EH (cell line): ENCODE measurements around the gene PDLIM7.

Source experiments
- DNase-seq: peaks from one replicate; pipeline ENCODE4 v3.0.0-alpha.2; 2015; ENCODE audit warnings: low read depth

The PDLIM7 gene

DNA sequence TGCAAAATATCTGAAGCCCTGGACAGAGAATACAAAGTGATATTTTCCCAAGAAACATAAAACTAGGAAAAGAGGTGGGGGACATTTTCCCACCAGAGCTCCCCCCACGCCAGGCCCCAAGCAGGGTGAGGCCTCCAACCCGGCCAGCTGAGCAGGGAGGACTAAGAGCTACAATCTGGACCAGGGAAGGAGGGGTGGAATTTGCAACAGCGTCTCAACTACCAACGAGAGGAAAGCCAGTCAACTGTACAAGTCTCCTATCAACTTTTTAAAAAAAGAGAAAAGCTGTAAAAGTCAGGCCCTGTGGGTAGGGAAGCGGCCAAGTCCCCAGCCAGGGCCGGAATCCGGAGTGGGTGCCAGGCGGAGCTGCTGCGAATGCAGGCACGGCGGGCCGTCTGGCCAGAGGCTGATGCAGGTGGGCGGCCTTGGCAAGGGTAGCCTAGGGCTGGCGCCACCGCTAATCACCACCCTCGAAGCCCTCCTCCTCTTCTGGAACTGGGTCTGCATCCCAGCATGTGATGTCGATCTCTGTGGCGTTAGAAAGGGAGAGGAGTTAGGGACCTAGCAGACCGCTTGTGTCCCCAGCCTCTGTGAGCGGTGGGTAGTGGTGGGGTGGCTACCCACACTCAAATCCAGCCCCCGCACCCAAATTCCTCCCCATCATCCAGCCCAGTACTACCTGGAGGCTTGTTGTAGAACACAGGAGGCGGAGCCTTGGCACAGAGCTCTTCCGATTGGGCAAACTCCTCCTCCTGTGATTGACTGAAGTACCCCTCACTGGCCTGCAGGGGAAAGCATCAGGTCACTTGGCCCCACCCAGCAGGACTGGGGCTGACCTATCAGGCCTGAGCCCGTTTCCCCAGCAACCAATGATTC is 40.2 kb downstream of the PDLIM7 start:
- DNase-seq: peak; percentile 98

DNA sequence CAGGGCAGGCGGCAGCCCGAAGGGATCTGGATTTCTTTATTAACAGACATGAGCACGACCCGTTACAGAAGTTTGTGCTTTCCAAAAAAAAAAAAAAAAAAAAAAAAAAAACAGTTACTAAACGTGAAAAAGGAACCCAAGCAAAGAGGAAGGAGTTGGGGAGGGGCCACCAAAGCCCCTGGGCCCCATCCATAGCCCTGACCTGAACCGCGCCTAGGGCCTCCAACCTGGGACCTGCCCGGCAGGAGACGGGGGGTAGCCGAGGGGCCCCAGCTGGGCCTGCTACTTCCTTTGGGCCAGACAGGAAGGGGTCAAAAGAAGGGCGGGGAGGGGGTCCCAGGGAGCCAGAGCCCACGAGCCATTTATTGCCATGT is 40.8 kb downstream of the PDLIM7 start:
- no peak for DNase-seq

DNA sequence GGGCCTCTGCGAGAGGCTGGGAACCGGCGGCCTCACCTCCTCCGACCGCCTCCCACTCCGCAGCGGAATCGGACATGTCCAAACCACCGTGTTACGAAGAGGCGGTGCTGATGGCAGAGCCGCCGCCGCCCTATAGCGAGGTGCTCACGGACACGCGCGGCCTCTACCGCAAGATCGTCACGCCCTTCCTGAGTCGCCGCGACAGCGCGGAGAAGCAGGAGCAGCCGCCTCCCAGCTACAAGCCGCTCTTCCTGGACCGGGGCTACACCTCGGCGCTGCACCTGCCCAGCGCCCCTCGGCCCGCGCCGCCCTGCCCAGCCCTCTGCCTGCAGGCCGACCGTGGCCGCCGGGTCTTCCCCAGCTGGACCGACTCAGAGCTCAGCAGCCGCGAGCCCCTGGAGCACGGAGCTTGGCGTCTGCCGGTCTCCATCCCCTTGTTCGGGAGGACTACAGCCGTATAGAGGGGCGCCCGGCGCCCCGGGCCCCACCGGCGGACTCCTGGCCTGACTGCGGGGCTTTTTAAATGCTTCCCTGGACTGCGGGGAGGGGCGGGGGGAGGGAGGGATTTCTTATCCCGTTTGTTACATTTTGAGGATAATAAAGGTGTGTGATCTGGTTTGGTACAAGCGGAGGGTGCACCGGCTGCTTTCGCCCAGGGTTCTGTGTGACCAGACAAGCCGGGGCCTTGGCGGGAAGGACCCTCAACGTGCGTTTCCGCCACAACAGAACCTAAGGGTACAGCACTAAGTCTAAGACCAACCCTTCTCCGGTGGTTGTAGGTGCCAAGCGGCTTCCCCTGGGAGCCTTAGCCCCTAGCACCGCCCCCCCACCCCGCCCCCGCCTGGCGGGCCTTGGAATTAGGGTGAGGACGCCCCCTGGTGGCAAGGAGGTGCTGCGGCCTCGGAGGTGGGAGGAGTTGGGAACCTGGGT is 41.5 kb downstream of the PDLIM7 start:
- peak; percentile 85 for DNase-seq

DNA sequence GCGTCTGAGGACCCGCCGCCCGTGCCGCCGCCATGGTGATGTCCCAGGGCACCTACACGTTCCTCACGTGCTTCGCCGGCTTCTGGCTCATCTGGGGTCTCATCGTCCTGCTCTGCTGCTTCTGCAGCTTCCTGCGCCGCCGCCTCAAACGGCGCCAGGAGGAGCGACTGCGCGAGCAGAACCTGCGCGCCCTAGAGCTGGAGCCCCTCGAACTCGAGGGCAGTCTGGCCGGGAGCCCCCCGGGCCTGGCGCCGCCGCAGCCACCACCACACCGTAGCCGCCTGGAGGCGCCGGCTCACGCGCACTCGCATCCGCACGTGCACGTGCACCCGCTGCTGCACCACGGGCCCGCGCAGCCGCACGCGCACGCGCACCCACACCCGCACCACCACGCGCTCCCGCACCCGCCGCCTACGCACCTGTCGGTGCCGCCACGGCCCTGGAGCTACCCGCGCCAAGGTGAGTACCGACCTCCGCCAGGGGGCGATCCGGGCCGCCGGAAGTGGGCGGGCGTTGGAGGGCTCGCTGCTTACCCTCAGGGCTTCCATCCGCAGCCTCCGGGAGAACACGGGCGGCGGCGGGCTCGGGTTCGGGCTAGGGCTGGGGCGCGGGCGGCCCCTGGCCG is 42.3 kb downstream of the PDLIM7 start:
- peak; percentile 68 for DNase-seq

DNA sequence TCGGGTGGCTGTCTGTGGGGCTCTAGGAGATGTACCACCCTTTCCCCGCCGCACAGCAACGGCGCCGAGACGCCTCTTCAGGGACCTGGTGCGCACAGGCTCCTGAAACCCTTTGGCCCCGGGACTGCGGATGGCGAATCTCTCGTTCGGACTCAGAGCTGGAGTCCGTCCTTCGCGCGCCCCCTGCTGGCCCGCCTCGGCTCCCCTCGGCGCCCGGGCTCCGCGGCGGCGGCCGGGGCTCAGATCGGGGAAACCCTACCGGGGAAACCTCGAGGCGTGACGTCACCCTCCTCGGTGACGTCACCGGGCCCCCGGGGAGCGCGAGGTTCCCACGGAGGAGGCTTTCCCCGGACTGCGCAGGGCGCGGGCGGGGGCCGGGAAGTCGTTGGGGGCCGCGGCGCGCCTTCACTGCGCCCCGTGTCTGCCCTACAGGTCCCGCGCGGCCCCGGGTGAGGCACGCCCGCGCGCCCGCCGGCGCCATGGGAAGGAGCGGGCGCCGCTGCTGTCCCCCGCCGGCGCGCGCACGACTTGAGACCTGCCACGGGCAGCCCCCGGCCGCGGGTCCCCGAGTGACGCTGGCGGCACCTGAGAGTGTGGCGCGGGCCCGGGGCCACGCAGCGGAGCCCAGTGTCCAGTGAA is 42.9 kb downstream of the PDLIM7 start:
- peak; percentile 88 for DNase-seq

DNA sequence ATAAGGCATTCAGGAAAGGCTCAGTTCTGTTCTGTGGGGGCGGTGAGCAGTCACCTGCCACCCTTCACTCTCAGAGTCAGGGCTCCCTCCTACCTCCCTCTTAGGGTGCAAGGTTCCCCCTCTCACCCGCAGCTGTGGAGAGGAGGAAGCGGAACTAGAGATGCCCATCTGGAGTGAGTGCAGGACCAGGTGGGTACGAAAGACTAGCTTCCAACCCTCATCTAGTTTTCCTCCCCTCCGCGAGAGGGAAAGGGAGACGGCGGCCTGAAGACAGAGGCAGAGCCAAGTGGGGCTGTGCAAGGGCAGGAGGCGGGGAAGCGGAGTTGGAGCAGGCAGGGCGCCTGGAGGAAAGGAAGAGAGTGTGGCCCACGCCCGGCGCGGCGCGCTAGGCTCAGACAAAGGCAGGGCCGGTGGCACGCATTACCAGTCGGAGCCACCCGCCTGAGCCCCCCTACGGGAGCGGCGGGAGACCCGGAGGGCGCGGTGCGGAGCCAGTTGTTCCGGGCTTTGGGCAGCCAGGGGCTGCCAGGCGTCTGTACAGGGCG is 43.5 kb downstream of the PDLIM7 start:
- peak; percentile 34 for DNase-seq

DNA sequence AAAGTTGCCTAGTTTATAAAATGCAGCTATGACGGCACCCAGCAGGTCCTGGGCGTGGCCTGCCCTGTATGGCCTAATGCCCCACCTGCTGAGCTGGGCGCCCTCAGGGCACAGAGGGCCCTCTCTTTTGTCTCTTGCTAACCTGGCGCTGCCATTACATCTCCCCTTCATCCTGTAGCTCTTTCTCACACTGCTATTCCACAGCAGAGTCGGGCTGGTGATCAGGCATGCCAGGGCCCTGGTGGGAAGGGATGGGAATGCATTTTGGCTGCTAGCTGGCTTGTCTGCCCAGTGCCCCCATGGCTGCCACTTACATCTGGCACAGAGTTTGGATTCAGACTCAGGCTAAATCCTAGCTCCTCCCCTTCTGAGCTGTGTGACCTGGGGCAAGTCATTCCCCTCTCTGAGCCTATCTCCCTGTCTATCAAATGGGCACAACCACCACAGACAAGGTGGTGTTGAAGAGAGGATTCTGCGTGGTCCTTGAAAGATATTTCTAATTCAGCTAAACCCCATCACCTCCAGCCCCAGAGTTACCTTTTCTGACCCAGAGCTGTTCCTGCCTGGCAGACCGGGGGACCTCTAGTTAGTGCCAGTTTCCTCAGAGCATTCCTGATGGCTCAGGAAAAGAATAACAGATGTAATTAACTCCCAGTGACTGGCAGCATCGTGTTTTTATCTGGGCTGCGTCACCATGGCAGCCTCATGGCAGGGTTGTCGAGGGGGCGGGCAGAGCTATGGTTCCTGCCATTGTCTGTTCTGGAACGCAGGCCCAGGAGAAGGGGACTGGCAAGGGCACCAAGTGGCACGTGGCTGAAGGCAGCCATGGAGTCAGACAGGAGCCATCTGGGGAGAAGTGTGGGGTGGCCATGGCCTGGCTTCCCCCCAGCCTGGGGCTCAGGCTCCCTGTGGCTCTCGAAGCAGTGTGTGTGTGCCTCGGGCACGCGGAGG is 44.4 kb downstream of the PDLIM7 start:
- no peak for DNase-seq

DNA sequence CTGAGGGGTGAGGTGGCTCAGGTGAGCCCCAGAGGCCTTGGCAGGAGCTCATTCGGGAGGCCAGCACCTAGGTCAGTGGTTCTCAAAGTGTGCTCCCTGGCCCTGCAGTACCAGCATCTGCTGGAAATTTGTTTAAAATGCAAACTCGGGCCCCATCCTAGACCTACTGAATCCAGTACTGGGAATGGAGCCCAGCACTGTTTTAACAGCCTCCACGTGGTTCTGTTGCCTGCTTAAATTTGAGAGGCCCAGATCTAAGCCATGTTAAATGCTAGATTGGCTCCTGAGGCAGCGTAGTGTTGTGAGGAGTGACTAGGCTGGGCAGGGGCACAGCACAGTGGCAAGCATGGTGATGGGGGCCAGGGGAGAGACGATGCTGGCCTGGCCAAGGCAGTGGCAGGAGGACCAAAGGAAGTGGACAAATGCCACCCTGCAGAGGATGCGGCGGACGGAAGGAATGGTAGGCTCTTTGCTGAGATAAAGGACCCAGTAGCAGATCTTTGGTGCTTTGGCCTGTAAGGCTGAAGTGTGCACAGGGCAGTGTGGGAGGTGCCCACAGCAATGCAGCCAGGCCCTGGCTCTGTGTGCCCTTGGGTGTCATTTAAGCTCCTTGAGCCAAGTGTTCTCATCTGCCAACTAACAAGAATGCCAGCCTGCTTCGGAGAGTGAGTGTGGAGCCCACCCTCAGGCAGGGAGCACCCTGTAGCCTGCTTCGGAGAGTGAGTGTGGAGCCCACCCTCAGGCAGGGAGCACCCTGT is 46.6 kb downstream of the PDLIM7 start:
- DNase-seq: no peak

DNA sequence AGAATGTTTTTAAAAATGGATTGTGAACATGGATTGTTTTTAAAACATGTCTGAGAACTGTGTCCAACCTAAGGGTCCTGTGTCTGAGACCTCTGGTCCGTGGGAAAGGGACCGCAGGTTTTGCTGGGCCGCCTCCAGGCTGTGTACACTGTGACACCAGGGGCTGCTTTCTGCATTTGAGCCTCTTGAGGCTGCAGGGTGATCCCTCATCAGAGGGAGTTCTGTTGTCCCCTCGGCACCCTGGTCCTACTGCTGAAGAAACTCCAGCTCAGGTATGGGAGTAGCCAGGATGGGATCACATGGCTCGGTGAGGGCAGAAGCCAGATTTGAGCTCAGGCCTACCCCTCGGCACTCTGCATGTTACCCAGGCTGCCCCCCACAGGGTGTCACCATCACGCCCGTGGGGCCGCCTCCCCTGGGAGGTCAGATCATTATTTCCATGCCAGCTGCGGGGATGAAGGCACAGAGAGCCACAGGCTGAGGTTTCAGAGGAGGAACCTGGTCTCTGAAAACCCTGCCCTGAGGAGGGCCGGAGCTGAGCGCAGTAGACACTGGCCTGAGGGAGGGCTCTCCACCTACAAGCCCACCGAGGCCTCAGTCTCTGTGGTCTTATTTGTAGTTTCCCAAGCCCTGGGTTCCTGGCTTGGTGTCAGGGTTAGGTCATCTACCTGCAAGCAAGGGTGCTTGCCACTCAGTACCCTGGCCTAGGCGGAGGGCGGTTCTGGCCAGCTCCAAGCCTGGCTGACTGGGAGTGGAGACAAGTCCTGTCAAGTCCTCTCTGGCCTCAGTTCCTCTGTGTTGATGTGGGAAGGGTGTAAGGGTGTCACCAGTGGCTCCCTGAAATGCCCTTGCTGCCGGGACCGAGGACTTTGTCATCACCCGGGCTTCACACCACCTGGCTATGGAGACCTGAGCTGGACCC is 48.0 kb downstream of the PDLIM7 start:
- no peak for DNase-seq

DNA sequence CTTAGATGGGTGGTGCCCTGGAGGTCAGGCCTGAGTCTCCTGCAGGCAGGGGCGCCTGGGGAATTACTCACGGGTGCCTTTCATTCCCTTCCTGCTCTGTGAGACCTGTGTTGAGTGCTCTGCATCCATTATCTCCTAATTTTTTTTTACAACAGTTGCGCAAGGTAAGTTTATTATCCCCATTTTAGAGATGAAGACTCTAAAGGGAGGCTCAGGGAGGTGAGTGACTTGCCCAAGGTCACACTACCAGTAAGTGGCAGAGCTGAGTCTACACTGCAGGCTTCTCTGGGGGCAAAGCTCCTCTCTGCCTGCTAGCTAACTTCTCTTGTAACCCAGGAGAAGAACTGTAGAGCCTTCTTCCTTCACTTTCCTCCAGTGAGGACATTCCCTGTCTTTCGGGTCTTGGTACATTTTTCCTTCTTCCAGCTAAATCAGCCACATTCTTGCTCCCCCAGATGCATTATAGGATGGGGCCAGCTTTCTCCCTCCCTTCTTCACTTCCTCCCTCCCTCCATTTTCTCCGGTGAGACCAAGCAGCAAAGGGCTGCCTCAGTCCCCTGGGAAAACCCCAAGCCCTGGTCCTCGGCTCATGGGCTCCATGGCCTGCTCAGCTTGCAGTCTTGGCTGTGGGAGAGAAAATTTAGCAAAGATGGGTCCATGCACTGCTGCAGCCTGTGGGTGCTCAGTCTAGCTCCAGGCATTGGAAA is 49.0 kb downstream of the PDLIM7 start:
- DNase-seq: no peak

DNA sequence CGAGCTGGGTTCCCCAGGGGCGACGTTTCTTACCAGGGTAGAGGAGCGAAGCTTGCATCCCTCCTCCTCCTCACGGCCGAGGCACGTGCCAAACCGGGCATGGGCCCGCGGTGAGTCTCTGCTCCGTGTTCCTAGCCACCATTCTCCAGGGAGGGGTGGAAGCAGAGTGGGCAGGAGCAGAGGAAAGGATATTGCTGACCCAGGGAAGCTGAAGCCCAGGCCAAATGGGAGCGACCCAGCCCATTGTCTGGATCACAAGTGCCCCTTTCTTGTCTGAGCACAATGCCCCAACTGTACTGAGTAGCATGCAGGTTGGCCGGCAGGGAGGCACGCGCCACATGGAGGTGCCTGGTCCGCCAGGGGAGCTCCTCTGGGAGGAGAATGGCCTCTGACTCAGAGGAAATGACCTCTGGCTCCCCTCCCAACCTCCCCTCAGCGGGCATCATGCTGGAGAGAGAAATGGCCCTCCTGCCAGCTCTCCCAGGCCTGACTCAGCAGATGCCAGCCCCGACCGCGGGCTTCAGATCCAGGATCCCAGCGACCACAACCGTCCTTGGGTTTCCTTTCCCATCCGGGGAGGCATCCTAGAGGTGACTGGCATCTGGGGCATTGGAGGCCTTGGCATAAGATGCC is 49.7 kb downstream of the PDLIM7 start:
- DNase-seq: peak; percentile 87

DNA sequence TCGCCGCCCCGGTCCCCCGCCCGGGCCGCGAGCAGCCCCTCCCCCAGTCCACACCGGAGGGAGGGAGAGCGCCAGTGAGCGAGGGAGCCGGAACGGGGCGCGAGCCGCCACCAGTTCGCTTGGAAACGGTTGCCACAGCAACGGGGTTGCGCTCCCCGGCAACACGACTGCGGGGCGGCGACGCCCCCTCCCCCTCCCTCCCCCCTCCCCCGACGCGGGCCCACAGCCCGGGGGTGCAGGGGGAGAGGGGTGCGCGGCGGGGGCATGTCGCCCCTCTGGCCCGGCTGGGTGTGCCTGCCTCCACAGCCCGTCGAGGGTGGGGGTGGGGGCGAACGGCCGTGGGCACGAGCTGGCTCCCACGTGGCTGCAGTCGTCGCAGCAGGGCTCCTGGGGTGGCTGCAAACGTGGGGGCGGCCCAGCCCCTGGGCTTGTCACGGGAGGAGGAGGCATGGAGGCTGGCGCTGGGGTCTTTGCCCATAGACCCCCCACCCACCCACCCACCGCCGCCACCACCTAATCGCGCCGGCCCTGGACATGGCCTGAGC is 50.3 kb downstream of the PDLIM7 start:
- peak; percentile 56 for DNase-seq

DNA sequence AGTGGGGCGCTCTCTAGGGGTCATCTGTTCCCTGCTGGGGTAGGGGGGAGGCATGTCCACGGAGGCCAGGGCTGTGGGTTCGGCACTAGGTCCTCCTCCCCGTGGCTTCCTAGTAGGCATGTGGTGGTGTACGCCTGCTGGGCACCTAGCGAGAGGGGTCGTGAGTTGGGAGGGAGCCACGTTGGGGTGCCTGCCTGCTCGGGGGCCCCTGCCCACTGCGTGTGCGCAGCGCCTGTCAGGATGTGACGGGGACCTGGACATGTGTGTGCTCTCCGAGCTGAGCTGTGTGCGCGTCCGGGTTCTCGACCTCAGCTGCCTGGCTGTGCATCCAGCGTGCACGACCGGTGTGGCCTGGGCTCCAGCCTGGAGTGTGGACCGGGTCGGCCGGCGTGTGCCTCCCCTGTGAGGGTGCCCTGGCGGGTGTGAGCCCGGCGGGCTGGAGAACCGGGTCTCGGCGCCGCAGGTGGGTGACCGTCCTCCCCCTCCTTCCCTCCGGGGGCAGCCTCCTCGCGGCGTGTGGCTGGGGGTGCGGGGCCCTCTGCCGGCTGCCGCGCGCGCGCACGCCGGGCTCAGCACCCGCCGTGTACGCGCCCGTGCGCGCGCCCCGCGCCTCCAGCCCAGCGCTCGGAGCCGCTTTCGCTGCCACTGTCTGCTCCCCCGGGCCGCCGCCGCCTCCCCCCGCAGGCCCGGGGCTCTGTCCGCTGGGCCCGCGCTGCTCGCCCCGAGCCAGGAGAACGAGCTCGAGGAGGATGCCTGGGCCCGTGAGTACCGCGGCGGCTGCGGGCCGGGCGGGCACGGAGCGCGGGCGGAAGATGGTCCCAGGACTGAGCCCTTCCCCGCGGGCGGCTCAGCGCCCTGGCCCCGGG is 51.0 kb downstream of the PDLIM7 start, which contains the start of gene PRR7:
PRR7 (plus strand) TSS at position 615 of the 866 bp plus-strand sequence. CDS start 8,254 bp downstream, outside the sequence.
- peak; percentile 69 for DNase-seq

DNA sequence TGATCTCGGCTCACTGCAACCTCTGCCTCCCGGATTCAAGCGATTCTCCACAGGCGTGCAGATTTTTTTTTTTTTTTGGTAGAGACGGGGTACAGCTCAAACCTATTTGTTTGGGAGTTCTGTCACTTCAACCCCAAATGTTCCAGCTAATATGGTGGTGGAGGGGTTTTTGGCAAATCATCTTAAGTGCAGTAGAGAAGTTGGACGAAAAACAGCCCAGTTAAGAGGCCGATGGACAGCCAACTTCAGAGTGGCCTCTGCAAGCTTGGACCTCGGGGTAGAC is 51.5 kb downstream of the PDLIM7 start:
- DNase-seq: no peak

DNA sequence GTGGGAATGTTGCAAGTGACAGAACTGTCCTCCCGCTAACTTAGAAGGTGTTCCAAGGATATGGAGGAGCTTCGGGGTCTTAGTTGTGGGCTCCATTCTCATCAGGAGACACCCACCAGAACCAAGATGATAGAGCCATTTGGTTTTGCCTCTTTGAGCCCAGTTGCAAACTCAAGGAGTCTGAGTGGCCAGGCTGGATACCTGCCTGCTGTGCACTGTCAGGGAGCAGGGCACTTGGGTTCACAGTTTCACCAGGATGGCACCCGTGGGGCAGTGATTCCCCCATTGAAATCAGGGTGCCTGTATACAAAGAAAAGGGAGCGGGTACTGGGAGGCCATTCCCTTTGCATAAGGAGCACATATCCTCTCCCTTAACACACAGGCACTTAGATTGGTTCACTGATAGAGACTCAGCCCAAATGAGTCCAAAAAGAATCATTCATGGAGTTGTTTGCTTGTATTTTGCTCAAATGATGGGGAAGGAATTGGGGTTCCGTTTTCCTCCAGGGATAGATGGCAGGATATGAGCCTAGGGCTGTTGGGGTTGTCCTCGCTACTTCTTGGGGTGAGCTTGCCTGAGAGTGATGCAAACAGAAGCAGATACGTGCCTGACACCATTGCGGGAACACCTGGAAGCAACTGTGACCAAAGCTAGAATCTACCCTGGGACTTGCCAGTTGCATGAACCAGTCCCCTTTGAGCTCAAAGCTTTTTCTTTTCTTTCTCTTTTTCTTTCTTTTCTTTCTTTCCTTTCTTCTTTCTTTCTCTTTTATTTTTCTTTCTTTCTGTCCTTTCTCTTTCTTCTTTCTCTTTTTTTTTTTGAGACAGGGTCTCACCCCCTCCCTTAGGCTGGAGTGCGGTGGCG is 52.1 kb downstream of the PDLIM7 start:
- no peak for DNase-seq
